Airway epithelial cell (primary cell): ENCODE results near the gene GOLIM4. TPM values are rescaled to one million over a fixed set of nuclear protein-coding genes. Genes with fewer than 3 reads are reported as not detected.

Experiments
- total RNA-seq: library from RNA; depleted of rRNA; stranded (reverse); fragments of >200 nt; gene quantifications from 2 replicates; pipeline ENCODE4 v1.2.3, GENCODE V29; 2015

GOLIM4 gene, protein sequence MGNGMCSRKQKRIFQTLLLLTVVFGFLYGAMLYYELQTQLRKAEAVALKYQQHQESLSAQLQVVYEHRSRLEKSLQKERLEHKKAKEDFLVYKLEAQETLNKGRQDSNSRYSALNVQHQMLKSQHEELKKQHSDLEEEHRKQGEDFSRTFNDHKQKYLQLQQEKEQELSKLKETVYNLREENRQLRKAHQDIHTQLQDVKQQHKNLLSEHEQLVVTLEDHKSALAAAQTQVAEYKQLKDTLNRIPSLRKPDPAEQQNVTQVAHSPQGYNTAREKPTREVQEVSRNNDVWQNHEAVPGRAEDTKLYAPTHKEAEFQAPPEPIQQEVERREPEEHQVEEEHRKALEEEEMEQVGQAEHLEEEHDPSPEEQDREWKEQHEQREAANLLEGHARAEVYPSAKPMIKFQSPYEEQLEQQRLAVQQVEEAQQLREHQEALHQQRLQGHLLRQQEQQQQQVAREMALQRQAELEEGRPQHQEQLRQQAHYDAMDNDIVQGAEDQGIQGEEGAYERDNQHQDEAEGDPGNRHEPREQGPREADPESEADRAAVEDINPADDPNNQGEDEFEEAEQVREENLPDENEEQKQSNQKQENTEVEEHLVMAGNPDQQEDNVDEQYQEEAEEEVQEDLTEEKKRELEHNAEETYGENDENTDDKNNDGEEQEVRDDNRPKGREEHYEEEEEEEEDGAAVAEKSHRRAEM
- 24.0 and 27.2 TPM in 2 replicates for total RNA-seq

DNA sequence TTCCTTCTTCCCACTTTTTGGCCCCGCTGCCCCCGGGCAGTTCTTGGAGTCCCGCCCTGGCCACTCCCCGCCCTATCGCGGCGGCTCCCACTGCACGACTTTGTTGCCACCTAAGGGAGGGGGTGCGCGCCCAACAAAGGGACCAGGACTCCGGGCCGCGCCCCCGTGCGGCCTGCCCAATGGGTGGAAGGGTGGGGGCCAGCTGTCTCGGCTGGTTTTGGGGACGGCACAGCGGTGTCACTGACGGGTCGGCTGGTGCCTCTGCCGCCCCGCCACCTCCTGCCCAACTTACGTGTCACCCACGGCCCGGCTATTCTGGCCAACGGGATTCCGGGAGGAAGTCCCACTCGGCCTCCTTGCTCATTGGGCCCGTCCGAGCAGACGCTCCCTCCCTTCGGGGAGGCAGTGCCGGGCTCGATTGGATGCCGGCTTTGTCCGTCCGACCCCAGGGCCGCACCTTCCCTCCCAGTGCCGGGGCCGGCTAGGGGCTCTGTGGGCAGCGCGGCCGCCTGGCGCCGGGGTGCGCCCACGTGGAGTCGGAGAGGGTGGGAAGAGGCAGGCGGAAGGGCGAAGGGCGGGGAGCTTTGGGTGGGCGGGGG, at the start of gene GOLIM4:
Gene GOLIM4 (minus strand): TSS at position 314 of the 599 bp plus-strand sequence. CDS start 639 bp downstream, outside the sequence.

